Tibial nerve (tissue), 4 donors: ENCODE measurements around the gene P4HA1.

Experiments used
- EP300 ChIP-seq, 2 donors: sonication (generic); formaldehyde crosslinking; IDR thresholded peaks; one replicate each; pipeline ENCODE4 v1.6.1; 2017; ENCODE audit warnings: antibody characterized with exemption in 2 of 2, mild to moderate bottlenecking in 1 of 2
- POLR2A ChIP-seq, 2 donors: fragments of 450-650 bp; IDR thresholded peaks; one replicate each; pipeline ENCODE4 v1.6.1; 2017; ENCODE audit warnings: antibody characterized with exemption in 2 of 2, mild to moderate bottlenecking in 2 of 2, moderate library complexity in 2 of 2
- TF ChIP-seq, protein P1 (sequence below), 5 experiments: fragments of 200-600 bp in 3 of 5; fragments of 450-650 bp in 2 of 5; sonication (generic) in 3 of 5; IDR thresholded peaks; one replicate each; pipeline ENCODE4 v1.5.1; 2016 to 2019; ENCODE audit warnings: antibody characterized with exemption in 5 of 5, mild to moderate bottlenecking in 3 of 5, moderate library complexity in 2 of 5

DNA sequence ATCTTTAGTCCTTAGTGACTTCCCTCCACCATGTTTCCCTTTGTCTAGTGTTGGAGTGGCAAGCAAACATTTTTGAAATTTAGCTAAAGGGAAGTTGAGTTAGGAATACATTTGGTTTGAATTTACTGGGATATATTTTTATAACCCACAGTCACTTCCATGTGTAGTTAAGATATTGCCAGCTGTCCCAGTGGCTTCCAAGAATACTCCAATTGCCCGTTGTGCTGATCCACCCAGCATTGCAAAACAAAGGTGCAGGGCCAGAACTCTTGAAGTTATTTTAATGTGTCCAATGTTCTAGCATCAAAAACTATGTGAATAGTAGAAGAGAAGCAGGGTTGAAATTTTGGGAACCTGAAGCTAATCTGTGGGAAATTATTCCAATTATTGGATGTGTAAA, 2.5 kb upstream of the P4HA1 start:
- TF ChIP-seq POLR2A (IDR thresholded peaks at IDR 0.05): no peak
- TF ChIP-seq, protein P1, sequence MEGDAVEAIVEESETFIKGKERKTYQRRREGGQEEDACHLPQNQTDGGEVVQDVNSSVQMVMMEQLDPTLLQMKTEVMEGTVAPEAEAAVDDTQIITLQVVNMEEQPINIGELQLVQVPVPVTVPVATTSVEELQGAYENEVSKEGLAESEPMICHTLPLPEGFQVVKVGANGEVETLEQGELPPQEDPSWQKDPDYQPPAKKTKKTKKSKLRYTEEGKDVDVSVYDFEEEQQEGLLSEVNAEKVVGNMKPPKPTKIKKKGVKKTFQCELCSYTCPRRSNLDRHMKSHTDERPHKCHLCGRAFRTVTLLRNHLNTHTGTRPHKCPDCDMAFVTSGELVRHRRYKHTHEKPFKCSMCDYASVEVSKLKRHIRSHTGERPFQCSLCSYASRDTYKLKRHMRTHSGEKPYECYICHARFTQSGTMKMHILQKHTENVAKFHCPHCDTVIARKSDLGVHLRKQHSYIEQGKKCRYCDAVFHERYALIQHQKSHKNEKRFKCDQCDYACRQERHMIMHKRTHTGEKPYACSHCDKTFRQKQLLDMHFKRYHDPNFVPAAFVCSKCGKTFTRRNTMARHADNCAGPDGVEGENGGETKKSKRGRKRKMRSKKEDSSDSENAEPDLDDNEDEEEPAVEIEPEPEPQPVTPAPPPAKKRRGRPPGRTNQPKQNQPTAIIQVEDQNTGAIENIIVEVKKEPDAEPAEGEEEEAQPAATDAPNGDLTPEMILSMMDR (IDR thresholded peaks at IDR 0.05): no peak
- no peak for TF ChIP-seq EP300 (IDR thresholded peaks at IDR 0.05)
